ENCODE data around the gene GOLT1B. TPM values are rescaled to one million over a fixed set of nuclear protein-coding genes. Genes with fewer than 3 reads are reported as not detected.

GOLT1B gene
- total RNA-seq, 4 donors from 2014 or later: 14.1 to 70.0 (median 31.4) TPM

GRCh38 chr12:21471294-21471693 lies 30.3 kb upstream of the GOLT1B start:
- H3K27ac ChIP-seq: no peak overlapping the region
- H3K36me3 ChIP-seq: no peaks in the 10 kb centered on the region
- H3K4me1 ChIP-seq: no peaks in the 10 kb centered on the region
- no peaks in the 10 kb centered on the region for H3K9me3 ChIP-seq
- no peak for DNase-seq
- H3K4me3 ChIP-seq: no peak overlapping the region
- TF ChIP-seq POLR2A (IDR thresholded peaks at IDR 0.05) (no peak), CTCF (IDR thresholded peaks at IDR 0.05) (no peak)
- intact Hi-C loops (cut with DNase I; ENCODE audit: low total_unique reads): no loop called here
- H3K27me3 ChIP-seq: no peaks in the 10 kb centered on the region

GRCh38 chr12:21472197-21472823 lies 29.3 kb upstream of the GOLT1B start:
- TF ChIP-seq POLR2A (IDR thresholded peaks at IDR 0.05): no peak
- no peak for TF ChIP-seq CTCF (IDR thresholded peaks at IDR 0.05)
- no peaks in the 10 kb centered on the region for H3K9me3 ChIP-seq
- no peak overlapping the region for H3K27ac ChIP-seq
- H3K4me1 ChIP-seq: no peaks in the 10 kb centered on the region
- no peak overlapping the region for H3K4me3 ChIP-seq
- H3K27me3 ChIP-seq: no peaks in the 10 kb centered on the region
- intact Hi-C loops (cut with DNase I; ENCODE audit: low total_unique reads): no loop called here
- no peak for DNase-seq
- no peaks in the 10 kb centered on the region for H3K36me3 ChIP-seq

GRCh38 chr12:21475552-21475951 lies 26.0 kb upstream of the GOLT1B start:
- no peaks in the 10 kb centered on the region for H3K27me3 ChIP-seq
- no peak for DNase-seq
- H3K9me3 ChIP-seq: no peaks in the 10 kb centered on the region
- no peak overlapping the region for H3K27ac ChIP-seq
- H3K36me3 ChIP-seq: no peaks in the 10 kb centered on the region
- H3K4me1 ChIP-seq: no peaks in the 10 kb centered on the region
- intact Hi-C loops (cut with DNase I; ENCODE audit: low total_unique reads): no loop called here
- TF ChIP-seq CTCF (IDR thresholded peaks at IDR 0.05) (no peak), POLR2A (IDR thresholded peaks at IDR 0.05) (no peak)
- no peak overlapping the region for H3K4me3 ChIP-seq

- Histone ChIP-seq H3K27me3 (no peaks in the 10 kb centered on the region), H3K9me3 (no peaks in the 10 kb centered on the region), H3K4me1 (no peaks in the 10 kb centered on the region), H3K36me3 (no peaks in the 10 kb centered on the region), H3K27ac (no peak overlapping the region), H3K4me3 (no peak overlapping the region)
- no peak for TF ChIP-seq CTCF (IDR thresholded peaks at IDR 0.05)
- no peak for TF ChIP-seq POLR2A (IDR thresholded peaks at IDR 0.05)
- no peak for DNase-seq
- intact Hi-C loops (cut with DNase I; ENCODE audit: low total_unique reads): no loop called here
Observed at GRCh38 chr12:21476949-21477348, 24.6 kb upstream of the GOLT1B start.

GRCh38 chr12:21478756-21479455 lies 22.7 kb upstream of the GOLT1B start:
- DNase-seq: no peak
- intact Hi-C loops (cut with DNase I; ENCODE audit: low total_unique reads): no loop called here
- TF ChIP-seq POLR2A (IDR thresholded peaks at IDR 0.05) (no peak), CTCF (IDR thresholded peaks at IDR 0.05) (no peak)
- H3K36me3 ChIP-seq: no peaks in the 10 kb centered on the region
- H3K27ac ChIP-seq: no peak overlapping the region
- no peaks in the 10 kb centered on the region for H3K27me3 ChIP-seq
- no peaks in the 10 kb centered on the region for H3K4me1 ChIP-seq
- no peak overlapping the region for H3K4me3 ChIP-seq
- H3K9me3 ChIP-seq: no peaks in the 10 kb centered on the region
